Neutrophil (primary cell): Measurements from ENCODE around the gene SOAT2.

ENCODE experiments used
- H3K27ac ChIP-seq: fragments of 200-600 bp; sonication (generic); 2 replicates; pipeline ENCODE4 v1.5.1; 2016; ENCODE audit warnings: mild to moderate bottlenecking, moderate library complexity
- H3K27me3 ChIP-seq: fragments of 200-600 bp; sonication (generic); 2 replicates; pipeline ENCODE4 v1.6.0; 2016; ENCODE audit warnings: mild to moderate bottlenecking
- H3K36me3 ChIP-seq: fragments of 200-600 bp; sonication (generic); 2 replicates; pipeline ENCODE4 v1.5.1; 2017
- H3K4me1 ChIP-seq, 2 experiments: fragments of 200-600 bp in 1 of 2; sonication (generic) in 1 of 2; 1 replicate in 1 of 2; 2 replicates in 1 of 2; pipeline versions ENCODE4 v1.5.1 to v1.6.1; 2013 to 2016; ENCODE audit warnings: low read depth in 1 of 2, low read length in 1 of 2, mild to moderate bottlenecking in 1 of 2, moderate library complexity in 1 of 2; ENCODE audit not compliant: control insufficient read depth in 1 of 2, insufficient read depth in 1 of 2
- H3K4me3 ChIP-seq, 2 experiments: fragments of 200-600 bp in 1 of 2; sonication (generic) in 1 of 2; 1 replicate in 1 of 2; 2 replicates in 1 of 2; pipeline ENCODE4 v1.5.1; 2013 to 2016; ENCODE audit warnings: low read depth in 1 of 2, low read length in 1 of 2, mild to moderate bottlenecking in 1 of 2, moderate library complexity in 1 of 2
- H3K9me3 ChIP-seq: fragments of 200-600 bp; sonication (generic); 2 replicates; pipeline ENCODE4 v1.5.1; 2016
- TF ChIP-seq, protein P1 (sequence below): fragments of 200-600 bp; sonication (generic); IDR thresholded peaks from 2 replicates; pipeline ENCODE4 v1.5.1; 2016; ENCODE audit warnings: antibody characterized with exemption

Gene SOAT2

DNA sequence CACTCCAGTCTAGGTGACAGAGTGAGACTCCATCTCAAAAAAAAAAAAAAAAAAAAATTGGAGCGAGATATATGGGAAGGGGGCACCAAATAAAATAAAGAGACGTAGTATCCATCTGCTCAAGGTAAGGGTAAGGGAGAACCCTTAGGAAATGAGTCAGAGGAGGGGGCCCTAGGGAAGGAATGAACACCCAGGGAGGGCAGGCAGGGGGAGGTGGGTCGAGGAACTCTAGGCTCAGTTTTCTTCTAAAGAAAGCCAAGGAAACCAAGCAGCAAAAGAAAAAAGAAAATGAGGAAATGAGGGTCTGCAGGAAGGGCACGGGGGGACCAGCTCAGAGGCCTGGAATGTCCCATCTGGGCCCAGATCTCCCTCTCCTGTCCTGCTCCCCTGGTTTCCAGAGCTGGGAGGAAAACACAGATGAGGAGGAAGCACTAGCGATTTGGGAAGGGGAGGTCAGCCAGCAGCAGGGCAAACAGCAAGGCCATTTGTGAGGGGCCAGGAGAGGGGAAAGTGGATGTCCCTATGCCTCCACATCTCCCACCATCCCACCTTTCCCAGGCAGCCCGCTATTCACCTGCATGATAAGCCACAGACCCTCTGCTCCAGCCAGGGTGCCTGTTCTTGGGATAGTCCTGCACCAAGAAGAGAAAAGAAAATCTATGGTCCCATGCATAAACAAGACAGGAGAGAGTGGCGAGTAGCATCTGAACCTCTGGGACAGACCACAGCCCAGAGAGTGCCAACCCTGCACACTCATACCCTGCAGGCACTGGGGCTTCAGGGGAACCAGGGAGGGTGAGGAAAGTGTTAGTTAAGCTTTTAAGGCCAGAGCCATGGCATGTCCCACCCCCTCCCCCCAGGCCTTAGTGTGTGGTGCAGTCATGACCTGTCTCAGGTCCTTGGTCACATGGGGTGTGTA, 36.0 kb upstream of the SOAT2 start:
- Histone ChIP-seq H3K4me1 (peaks cover 7 to 8% of the 10 kb centered on the region in 2 experiments), H3K9me3 (no peaks in the 10 kb centered on the region), H3K27ac (no peak overlapping the region), H3K27me3 (no peaks in the 10 kb centered on the region), H3K36me3 (peaks cover 87% of the 10 kb centered on the region), H3K4me3 (no peak overlapping the region)
- TF ChIP-seq, protein P1, sequence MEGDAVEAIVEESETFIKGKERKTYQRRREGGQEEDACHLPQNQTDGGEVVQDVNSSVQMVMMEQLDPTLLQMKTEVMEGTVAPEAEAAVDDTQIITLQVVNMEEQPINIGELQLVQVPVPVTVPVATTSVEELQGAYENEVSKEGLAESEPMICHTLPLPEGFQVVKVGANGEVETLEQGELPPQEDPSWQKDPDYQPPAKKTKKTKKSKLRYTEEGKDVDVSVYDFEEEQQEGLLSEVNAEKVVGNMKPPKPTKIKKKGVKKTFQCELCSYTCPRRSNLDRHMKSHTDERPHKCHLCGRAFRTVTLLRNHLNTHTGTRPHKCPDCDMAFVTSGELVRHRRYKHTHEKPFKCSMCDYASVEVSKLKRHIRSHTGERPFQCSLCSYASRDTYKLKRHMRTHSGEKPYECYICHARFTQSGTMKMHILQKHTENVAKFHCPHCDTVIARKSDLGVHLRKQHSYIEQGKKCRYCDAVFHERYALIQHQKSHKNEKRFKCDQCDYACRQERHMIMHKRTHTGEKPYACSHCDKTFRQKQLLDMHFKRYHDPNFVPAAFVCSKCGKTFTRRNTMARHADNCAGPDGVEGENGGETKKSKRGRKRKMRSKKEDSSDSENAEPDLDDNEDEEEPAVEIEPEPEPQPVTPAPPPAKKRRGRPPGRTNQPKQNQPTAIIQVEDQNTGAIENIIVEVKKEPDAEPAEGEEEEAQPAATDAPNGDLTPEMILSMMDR: no peak

DNA sequence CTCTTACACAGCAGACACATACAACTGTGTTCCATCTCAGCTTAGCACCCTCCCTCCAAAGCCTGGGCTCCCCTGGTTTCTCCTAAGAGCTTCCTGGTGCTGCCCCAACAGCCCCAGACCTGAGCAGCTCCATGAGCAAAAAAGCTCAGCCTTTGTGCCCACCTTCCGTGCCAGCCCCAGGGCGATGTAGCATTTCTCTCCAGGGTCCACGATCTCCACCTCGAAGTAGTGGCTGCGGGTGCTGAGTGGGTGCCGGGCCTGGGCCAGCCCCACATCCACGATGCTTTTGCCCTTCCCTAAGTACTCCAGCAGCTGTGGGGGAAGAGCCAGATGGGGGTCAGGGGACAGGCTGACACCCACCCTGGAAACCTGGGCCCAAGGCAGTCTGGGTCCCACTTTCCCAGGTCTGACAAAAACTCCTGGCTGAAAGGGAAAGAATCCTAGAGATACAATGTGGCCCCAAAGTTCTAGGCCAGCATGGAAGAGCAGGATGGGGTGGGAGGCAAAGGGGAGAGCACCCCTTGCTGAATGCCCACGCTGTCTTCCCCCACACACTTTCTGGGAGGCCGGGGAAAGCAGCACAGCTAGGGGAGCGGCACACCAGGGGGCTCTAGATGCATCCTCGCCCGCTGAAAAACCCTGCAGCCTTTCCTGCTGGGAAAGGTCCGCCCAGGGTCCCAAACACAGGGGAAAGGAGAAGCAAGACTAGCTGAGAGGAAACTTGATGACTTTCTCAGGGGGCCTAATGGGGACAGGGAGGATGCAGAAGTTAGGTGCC, 35.1 kb upstream of the SOAT2 start:
- TF ChIP-seq, protein P1: no peak
- Histone ChIP-seq H3K9me3 (no peaks in the 10 kb centered on the region), H3K4me1 (peaks cover 16 to 17% of the 10 kb centered on the region in 2 experiments), H3K27me3 (no peaks in the 10 kb centered on the region), H3K36me3 (peaks cover 83% of the 10 kb centered on the region), H3K27ac (no peak overlapping the region), H3K4me3 (no peak overlapping the region)

DNA sequence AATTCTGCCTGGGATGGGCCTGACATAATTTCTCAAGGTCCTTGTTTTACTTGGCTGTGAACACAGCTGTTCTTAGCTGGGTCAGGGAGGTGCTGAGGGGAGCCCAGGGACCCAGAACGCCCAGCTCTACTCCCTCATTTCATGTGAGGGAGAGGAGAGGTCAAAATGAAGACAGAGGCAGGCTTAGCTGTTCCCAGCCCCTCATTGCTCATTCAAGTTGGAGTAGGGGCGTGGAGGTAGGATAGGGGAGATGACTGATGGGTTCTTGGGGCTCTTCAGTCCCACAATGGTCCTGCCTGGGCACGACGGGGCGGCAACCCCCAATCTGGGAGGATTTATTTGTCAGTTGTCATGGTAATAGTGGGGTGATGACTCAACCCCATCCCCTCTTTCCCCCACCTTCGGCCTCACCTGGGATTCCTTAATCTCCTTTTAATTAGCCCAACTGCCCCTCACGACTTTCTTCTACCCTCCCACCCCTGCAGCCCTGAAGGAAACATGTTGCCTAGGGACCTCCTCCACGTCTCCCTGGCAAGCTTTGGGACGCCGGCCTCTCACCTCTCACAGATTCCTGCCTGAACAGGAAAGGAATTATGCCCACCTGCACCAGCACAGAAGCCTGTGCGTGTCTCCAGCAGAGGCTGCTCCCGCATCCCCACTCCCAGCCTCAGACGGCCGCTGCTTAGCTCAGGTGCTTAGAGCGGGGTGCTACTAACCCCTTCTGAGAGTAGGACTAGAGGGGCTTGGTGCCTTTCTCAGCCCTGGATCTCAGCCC, 34.3 kb upstream of the SOAT2 start:
- Histone ChIP-seq H3K4me1 (peaks cover 19 to 20% of the 10 kb centered on the region in 2 experiments), H3K4me3 (no peak overlapping the region)

DNA sequence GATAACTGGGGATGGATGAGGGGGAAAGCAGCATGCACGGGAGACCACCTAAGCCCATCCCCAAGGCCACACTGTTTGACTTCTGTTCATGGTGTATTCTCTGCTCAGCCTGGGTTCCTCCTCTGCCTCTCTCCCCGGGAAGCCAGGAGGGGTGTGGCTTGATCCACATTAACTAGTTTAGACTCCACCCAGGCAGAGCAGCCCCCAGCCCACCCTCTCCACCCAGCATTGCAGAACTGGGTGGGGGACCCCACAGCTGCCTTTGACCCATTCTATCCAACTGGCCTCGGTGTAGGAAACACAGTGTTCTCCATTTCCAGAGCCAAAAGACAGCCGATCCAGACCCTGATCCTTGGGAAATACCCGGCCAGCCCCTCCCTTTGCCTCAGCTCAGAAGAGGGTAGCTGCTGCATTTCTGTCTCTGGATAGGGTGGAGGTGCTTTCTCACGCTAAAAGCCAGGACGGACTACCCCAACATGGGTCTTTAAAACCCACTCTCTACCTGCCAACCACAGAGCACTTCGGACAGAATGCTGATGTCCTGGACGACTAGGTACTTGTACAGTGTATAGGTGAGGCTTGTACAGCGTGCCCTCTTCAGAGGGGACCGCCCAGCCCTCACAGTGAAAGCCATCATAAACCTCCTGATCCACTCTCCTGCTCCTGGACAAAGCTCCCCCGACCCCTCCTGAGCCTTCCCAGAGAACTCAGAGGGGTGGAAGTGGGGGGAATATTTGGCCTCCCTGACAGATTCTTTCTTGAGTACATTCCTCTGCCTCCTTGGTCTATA, 33.5 kb upstream of the SOAT2 start:
- peaks cover 19 to 20% of the 10 kb centered on the region in 2 experiments for H3K4me1 ChIP-seq
- no peaks in the 10 kb centered on the region for H3K27me3 ChIP-seq
- no peak overlapping the region for H3K4me3 ChIP-seq
- TF ChIP-seq, protein P1: no peak
- H3K36me3 ChIP-seq: peaks cover 77% of the 10 kb centered on the region
- no peaks in the 10 kb centered on the region for H3K9me3 ChIP-seq
- H3K27ac ChIP-seq: no peak overlapping the region

More for the DNA sequence above, 34.3 kb upstream of the SOAT2 start:
- Histone ChIP-seq H3K27me3 (no peaks in the 10 kb centered on the region), H3K27ac (no peak overlapping the region), H3K9me3 (no peaks in the 10 kb centered on the region), H3K36me3 (peaks cover 77% of the 10 kb centered on the region)
- TF ChIP-seq, protein P1: no peak
